ENCODE measurements around the gene TBR1. TPM values are rescaled to one million over a fixed set of nuclear protein-coding genes. Genes with fewer than 3 reads are reported as not detected.

Gene TBR1
- total and polyA plus RNA-seq, 2 donors (not counting 3 experiments of a cell fraction or from before 2014, with no cell fraction given) = 0.11 to 0.14 TPM

DNA sequence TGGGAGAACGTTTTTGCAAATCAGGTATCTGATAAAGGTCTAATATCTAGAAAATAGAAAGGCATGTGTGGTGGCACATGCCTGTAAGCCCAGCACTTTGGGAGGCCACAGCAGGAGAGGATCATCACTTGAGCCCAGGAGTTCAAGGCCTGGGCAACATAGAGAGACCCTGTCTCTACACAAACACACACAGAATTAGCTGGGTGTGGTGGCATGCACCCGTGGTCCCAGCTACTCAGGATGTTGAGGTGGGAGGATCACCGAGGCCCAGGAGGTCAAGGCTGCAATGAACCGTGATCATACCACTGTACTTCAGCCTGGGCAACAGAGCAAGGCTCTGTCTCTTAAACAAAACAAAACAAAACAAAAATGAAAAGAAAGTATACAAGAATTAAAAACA, 13.8 kb upstream of the TBR1 start:
- Histone ChIP-seq H3K4me1 (ENCODE audit: control insufficient read depth, extremely low read depth, insufficient read depth, low read length) (peaks cover 8% of the 10 kb centered on the region), H3K9me3 (replicated peaks; ENCODE audit: control insufficient read depth, insufficient read depth, low read length) (no peaks in the 10 kb centered on the region), H3K27me3 (ENCODE audit: control insufficient read depth in 2 of 2, insufficient read depth in 2 of 2, low read length in 2 of 2) (no peaks in the 10 kb centered on the region), H3K4me2 (ENCODE audit: insufficient read depth, low read length) (no peak overlapping the region), H3K27ac (ENCODE audit: insufficient read depth, low read depth, low read length) (no peak overlapping the region), H3K9me1 (replicated peaks; ENCODE audit: control insufficient read depth, extremely low read depth, insufficient read depth, low read length) (no peaks in the 10 kb centered on the region), H3K4me3 (replicated peaks in 1 of 3; ENCODE audit: insufficient read depth in 1 of 3, low read depth in 1 of 3, low read length in 3 of 3) (no peak overlapping the region), H3K9ac (replicated peaks; ENCODE audit: extremely low read depth, insufficient read depth, low read length) (no peak overlapping the region), H2AFZ (ENCODE audit: low read depth, low read length) (no peak overlapping the region), H3K79me2 (ENCODE audit: control insufficient read depth, insufficient read depth, low read length) (no peaks in the 10 kb centered on the region), H4K20me1 (replicated peaks; ENCODE audit: control insufficient read depth, extremely low read depth, insufficient read depth, low read length) (no peaks in the 10 kb centered on the region), H3K36me3 (ENCODE audit: control insufficient read depth in 2 of 2, extremely low read depth in 1 of 2, insufficient read depth in 2 of 2, low read length in 2 of 2) (peaks cover 0 to 6% of the 10 kb centered on the region in 2 experiments)
- dilution Hi-C loops (cut with MboI; ENCODE audit: extremely low pct_ligation_motif_present, low sequenced_read_pairs) = no loop called here
- DNase-seq (ENCODE audit: low read depth, low spot score) (no peak), FAIRE-seq (no peak)
- BruUV-seq (replicated peaks) = no TSS peak
- no peak for TF ChIP-seq MYC (IDR thresholded peaks at IDR 0.05; ENCODE audit: low read depth, low read length)
- no peak for TF ChIP-seq CTCF (IDR thresholded peaks at IDR 0.05; ENCODE audit: extremely low read depth in 1 of 2, insufficient read depth in 1 of 2, low read depth in 1 of 2, low read length in 2 of 2)
- TF ChIP-seq JUN (IDR thresholded peaks at IDR 0.05; ENCODE audit: borderline replicate concordance, insufficient read depth, insufficient read length, low read depth) = no peak
- TF ChIP-seq POLR2A (IDR thresholded peaks at IDR 0.05; ENCODE audit: low read depth, low read length) = no peak
- TF ChIP-seq EZH2 (IDR thresholded peaks at IDR 0.05; ENCODE audit: borderline replicate concordance, low read depth, low read length, severe bottlenecking) = no peak
- no peak for TF ChIP-seq POLR2AphosphoS5 (IDR thresholded peaks at IDR 0.05; ENCODE audit: insufficient read depth, low read depth, low read length)
- TF ChIP-seq FOS (IDR thresholded peaks at IDR 0.05; ENCODE audit: borderline replicate concordance, insufficient read depth, low read length) = no peak
- ChIA-PET POLR2A (no interaction called here), CTCF (no interaction called here)
- intact Hi-C loops (cut with micrococcal nuclease) = no loop called here

DNA sequence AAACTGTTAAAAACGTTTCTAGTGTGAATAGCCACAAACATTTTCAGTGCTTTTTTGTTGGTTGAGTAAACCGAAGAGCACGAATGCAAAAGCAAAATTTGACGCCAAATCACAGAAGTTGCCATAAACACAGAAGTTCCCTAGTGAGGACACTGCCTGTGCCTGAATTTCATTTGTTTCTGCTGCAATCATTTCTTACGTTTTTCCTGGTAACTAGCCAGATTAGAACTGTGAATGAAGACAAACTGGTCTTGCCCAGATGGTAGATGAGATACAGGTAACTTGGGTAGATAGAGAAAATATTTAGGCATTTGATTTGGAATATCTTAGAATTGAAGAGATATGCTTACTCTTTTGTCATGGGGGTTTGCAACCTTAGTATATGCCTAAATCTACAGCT, 9.8 kb upstream of the TBR1 start:
- Histone ChIP-seq H3K4me1 (ENCODE audit: control insufficient read depth, extremely low read depth, insufficient read depth, low read length) (peaks cover 3% of the 10 kb centered on the region), H3K36me3 (ENCODE audit: control insufficient read depth in 2 of 2, extremely low read depth in 1 of 2, insufficient read depth in 2 of 2, low read length in 2 of 2) (peaks cover 0 to 9% of the 10 kb centered on the region in 2 experiments), H3K27ac (ENCODE audit: insufficient read depth, low read depth, low read length) (no peak overlapping the region), H3K9ac (replicated peaks; ENCODE audit: extremely low read depth, insufficient read depth, low read length) (no peak overlapping the region), H4K20me1 (replicated peaks; ENCODE audit: control insufficient read depth, extremely low read depth, insufficient read depth, low read length) (no peaks in the 10 kb centered on the region), H3K4me2 (ENCODE audit: insufficient read depth, low read length) (no peak overlapping the region), H3K79me2 (ENCODE audit: control insufficient read depth, insufficient read depth, low read length) (no peaks in the 10 kb centered on the region), H2AFZ (ENCODE audit: low read depth, low read length) (no peak overlapping the region), H3K27me3 (ENCODE audit: control insufficient read depth in 2 of 2, insufficient read depth in 2 of 2, low read length in 2 of 2) (no peaks in the 10 kb centered on the region), H3K9me3 (replicated peaks; ENCODE audit: control insufficient read depth, insufficient read depth, low read length) (no peaks in the 10 kb centered on the region), H3K4me3 (replicated peaks in 1 of 3; ENCODE audit: insufficient read depth in 1 of 3, low read depth in 1 of 3, low read length in 3 of 3) (no peak overlapping the region), H3K9me1 (replicated peaks; ENCODE audit: control insufficient read depth, extremely low read depth, insufficient read depth, low read length) (no peaks in the 10 kb centered on the region)
- FAIRE-seq = no peak
- POLR2A ChIA-PET = no interaction called here
- BruUV-seq (replicated peaks) = no TSS peak
- no peak for DNase-seq (ENCODE audit: low read depth, low spot score)
- CTCF ChIA-PET = no interaction called here
- TF ChIP-seq FOS (IDR thresholded peaks at IDR 0.05; ENCODE audit: borderline replicate concordance, insufficient read depth, low read length) = no peak
- TF ChIP-seq POLR2AphosphoS5 (IDR thresholded peaks at IDR 0.05; ENCODE audit: insufficient read depth, low read depth, low read length) = no peak
- no peak for TF ChIP-seq EZH2 (IDR thresholded peaks at IDR 0.05; ENCODE audit: borderline replicate concordance, low read depth, low read length, severe bottlenecking)
- TF ChIP-seq POLR2A (IDR thresholded peaks at IDR 0.05; ENCODE audit: low read depth, low read length) = no peak
- no peak for TF ChIP-seq CTCF (IDR thresholded peaks at IDR 0.05; ENCODE audit: extremely low read depth in 1 of 2, insufficient read depth in 1 of 2, low read depth in 1 of 2, low read length in 2 of 2)
- TF ChIP-seq, protein P1, sequence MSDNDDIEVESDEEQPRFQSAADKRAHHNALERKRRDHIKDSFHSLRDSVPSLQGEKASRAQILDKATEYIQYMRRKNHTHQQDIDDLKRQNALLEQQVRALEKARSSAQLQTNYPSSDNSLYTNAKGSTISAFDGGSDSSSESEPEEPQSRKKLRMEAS (IDR thresholded peaks at IDR 0.05; ENCODE audit: insufficient read depth, insufficient read length) = no peak
- TF ChIP-seq JUN (IDR thresholded peaks at IDR 0.05; ENCODE audit: borderline replicate concordance, insufficient read depth, insufficient read length, low read depth) = no peak
- no peak for TF ChIP-seq GATA2 (IDR thresholded peaks at IDR 0.05; ENCODE audit: insufficient read depth, insufficient read length, low read depth, low read length)
- no peak for TF ChIP-seq MYC (IDR thresholded peaks at IDR 0.05; ENCODE audit: low read depth, low read length)
- intact Hi-C loops (cut with micrococcal nuclease) (no loop called here), dilution Hi-C loops (cut with MboI; ENCODE audit: extremely low pct_ligation_motif_present, low sequenced_read_pairs) (no loop called here)

Measured in endothelial cell of umbilical vein (primary cell).